Activated T-cell treated with anti-CD3 and anti-CD28 coated beads, Interleukin-2, amount 50 U/mL, for 24 hours (primary cell): ENCODE results near the gene ATP1A3.

ENCODE experiments used
- DNase-seq: peaks from one replicate; pipeline ENCODE4 v3.0.0-alpha.2; 2020
- H3K27ac Mint-ChIP-seq: 2 replicates; pipeline ENCODE4 v1.8.0; 2020; ENCODE audit warnings: mild to moderate bottlenecking, mixed read lengths
- H3K27me3 Mint-ChIP-seq: 2 replicates; pipeline ENCODE4 v1.8.0; 2020; ENCODE audit warnings: mixed read lengths
- H3K36me3 Mint-ChIP-seq: 2 replicates; pipeline ENCODE4 v1.8.0; 2020; ENCODE audit warnings: low read depth, mixed read lengths
- H3K4me1 Mint-ChIP-seq: 2 replicates; pipeline ENCODE4 v1.8.0; 2020; ENCODE audit warnings: low read depth, mixed read lengths
- H3K4me3 Mint-ChIP-seq: 2 replicates; pipeline ENCODE4 v1.8.0; 2020; ENCODE audit warnings: mild to moderate bottlenecking, moderate library complexity, mixed read lengths
- H3K9me3 Mint-ChIP-seq: 2 replicates; pipeline ENCODE4 v1.8.0; 2020; ENCODE audit warnings: mixed read lengths

ATP1A3 gene

GRCh38 chr19:41926763-41927496 is 67.1 kb downstream of the ATP1A3 start:
- no peaks in the 10 kb centered on the region for H3K36me3 Mint-ChIP-seq
- no peaks in the 10 kb centered on the region for H3K9me3 Mint-ChIP-seq
- no peak overlapping the region for H3K4me3 Mint-ChIP-seq
- H3K27ac Mint-ChIP-seq = no peak overlapping the region
- H3K4me1 Mint-ChIP-seq = peaks cover 33% of the 10 kb centered on the region
- H3K27me3 Mint-ChIP-seq = peaks cover 8% of the 10 kb centered on the region
- DNase-seq = no peak

GRCh38 chr19:41926028-41926762 is 67.8 kb downstream of the ATP1A3 start:
- no peaks in the 10 kb centered on the region for H3K9me3 Mint-ChIP-seq
- H3K4me3 Mint-ChIP-seq = no peak overlapping the region
- peaks cover 36% of the 10 kb centered on the region for H3K4me1 Mint-ChIP-seq
- H3K36me3 Mint-ChIP-seq = no peaks in the 10 kb centered on the region
- peaks cover 12% of the 10 kb centered on the region for H3K27me3 Mint-ChIP-seq
- no peak for DNase-seq
- H3K27ac Mint-ChIP-seq = no peak overlapping the region

DNA sequence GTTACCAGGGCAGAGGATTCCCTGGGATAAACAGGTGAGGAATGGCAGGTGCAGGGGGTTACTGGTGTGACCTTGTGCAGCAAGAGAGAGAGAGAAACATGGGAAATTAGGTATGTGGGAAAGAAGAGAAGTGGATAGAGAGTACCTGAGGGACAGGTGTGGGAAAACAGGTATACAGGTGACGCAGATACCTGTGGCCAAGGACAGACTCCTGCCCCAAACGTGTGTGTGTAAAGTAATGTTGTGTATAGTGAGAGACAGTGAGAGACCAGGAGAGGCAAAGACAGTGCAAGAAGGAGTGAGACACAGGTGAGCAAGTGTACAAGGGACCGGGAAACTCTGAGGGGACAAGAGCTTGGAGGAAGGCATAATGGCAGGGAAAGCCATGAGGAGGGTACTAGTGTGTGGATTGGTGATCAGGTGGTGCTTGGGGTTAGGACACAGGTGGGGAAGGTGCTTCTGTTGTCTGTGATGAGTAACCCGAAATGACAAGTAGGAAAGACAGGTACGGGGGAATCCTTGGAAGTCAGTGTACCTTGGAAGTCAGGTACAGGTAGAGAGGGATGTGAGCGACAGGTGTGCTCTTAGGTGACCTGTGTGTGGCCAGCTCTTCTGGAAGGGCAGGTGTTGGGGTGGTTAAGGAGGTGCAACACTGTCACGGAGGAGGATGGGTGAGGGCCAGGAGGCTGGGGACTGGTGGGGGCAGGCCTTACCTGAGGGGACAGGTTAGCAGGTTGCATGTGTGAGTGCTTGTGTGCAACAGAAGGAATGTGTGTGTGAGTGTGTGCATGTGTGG is 68.6 kb downstream of the ATP1A3 start:
- H3K4me1 Mint-ChIP-seq = peaks cover 33% of the 10 kb centered on the region
- H3K36me3 Mint-ChIP-seq = no peaks in the 10 kb centered on the region
- H3K27ac Mint-ChIP-seq = no peak overlapping the region
- H3K27me3 Mint-ChIP-seq = peaks cover 12% of the 10 kb centered on the region
- H3K9me3 Mint-ChIP-seq = no peaks in the 10 kb centered on the region
- no peak for DNase-seq
- H3K4me3 Mint-ChIP-seq = no peak overlapping the region

DNA sequence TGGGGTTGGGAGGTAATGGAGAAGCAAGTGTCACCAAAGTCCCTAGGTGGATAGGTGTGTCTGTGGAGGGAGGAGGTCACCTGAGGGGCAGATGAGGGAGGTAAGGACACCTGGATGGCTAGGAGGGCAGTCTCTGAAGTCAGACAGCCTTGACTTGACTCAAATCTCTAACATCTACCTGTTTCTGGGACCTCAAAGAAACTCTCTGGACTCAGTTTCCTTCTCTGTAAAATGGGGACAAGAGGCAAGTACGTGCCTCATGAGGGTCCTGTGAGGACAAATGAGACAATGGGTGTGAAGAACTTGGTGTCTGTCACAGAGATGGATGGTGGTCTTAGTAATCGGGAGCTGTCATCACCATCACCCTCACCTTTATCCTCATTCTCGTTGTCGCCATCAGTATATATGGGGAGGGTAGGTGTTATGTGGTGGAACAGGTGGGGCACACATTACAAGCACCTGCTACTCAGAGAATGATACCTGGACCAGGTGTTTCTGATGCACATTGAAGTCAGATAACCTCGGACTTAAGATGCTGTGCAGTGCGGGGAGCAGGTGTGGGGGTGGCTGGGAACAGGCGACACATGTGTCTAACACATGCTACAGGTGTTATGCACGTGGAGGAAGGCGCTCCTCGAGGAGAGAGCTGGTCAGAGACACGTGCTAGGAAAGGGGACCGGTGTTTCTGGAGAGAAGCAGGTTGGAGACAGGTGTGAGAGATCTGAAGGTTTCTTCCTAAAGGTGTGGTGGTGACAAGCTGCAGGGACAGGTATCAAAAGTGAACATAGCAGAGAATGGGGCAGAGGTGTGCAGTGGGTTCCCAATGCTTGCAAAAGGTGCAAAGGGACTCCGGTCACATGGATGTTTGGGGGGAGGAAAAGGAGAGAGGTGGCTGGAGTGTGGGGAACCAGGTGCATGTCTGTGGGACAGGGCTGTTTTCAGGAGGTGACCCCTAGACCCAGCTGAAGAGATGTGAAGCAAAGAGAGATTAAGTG is 69.6 kb downstream of the ATP1A3 start:
- no peak overlapping the region for H3K4me3 Mint-ChIP-seq

GRCh38 chr19:41923045-41923788 is 70.8 kb downstream of the ATP1A3 start:
- no peaks in the 10 kb centered on the region for H3K36me3 Mint-ChIP-seq
- peaks cover 9% of the 10 kb centered on the region for H3K27me3 Mint-ChIP-seq
- no peak for DNase-seq
- H3K9me3 Mint-ChIP-seq = no peaks in the 10 kb centered on the region
- H3K4me3 Mint-ChIP-seq = no peak overlapping the region
- H3K4me1 Mint-ChIP-seq = peaks cover 17% of the 10 kb centered on the region
- peak overlapping the region; percentile 31 for H3K27ac Mint-ChIP-seq

More for the DNA sequence above, 69.6 kb downstream of the ATP1A3 start:
- Mint-ChIP-seq H3K27me3 (peaks cover 9% of the 10 kb centered on the region), H3K27ac (no peak overlapping the region), H3K9me3 (no peaks in the 10 kb centered on the region), H3K36me3 (no peaks in the 10 kb centered on the region), H3K4me1 (peaks cover 24% of the 10 kb centered on the region)
- DNase-seq = no peak

DNA sequence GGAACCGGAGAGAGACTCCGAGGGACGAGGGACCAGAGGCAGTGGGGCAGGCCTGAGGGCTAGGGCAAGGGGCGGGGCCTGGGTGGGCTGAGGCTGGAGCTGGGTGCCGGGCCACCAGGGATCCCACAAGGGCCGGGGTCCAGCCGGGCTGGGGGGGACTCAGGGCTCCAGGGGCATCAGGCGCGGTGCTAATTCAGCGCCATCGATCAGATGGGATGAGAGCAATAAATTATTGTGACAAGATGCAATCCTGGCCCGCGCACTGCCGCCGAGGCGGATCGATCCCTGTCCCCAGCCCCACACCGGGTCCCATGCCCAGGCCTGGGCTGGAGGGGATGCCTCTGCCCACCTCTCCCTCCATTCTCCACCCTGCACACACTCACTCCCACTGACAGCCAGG is 71.4 kb downstream of the ATP1A3 start:
- H3K4me3 Mint-ChIP-seq = no peak overlapping the region
- H3K27me3 Mint-ChIP-seq = peaks cover 9% of the 10 kb centered on the region
- no peaks in the 10 kb centered on the region for H3K36me3 Mint-ChIP-seq
- no peak for DNase-seq
- H3K4me1 Mint-ChIP-seq = peaks cover 15% of the 10 kb centered on the region
- H3K9me3 Mint-ChIP-seq = no peaks in the 10 kb centered on the region
- no peak overlapping the region for H3K27ac Mint-ChIP-seq

DNA sequence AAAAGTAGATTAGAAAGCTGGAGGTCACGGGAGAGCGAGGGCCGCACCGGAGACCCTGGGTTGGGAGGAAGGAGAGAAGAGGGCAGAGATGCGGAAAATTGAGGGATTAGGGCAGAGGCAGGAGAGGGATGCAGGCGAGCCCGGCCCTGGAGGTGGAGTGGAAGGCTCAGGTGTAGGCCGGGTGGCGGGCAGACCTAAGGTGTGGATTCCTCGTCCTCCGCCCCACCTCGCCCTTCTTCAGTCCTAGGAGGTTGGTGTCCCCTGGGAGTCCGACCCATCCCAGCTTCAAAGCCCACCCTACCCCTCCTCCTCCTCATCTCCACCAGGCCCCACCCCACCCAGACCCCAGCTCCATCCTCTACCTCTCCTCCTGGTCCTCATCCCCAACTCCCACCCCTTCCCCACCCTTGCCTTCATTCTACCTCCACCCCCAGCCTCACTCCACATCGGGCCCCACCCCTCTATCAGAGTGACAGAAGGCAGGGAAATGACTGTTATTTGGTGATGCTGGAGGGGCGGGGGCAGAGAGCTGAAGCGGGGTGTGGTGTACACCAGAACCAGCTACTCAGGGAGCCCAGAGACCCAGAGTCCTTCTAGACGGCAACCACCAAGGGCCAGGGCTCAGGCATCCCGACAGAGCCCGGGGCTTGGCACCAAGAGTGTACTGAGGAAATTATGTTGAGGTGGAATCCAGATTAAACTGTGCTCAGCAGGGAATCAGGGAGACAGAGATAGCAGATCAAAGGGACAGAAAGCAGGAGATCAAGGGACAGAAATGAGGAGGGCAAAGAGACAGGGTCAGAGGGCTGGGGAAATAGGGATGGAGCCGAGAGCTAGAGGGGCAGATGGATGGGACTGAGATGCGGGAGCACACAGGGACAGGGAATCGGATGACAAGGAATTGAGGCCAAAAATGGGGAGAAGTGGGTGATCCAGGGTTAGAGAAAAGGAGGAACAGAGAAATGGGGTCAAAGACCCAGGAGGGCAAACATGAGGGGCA is 72.2 kb downstream of the ATP1A3 start:
- Mint-ChIP-seq H3K4me1 (peaks cover 15% of the 10 kb centered on the region), H3K27ac (no peak overlapping the region), H3K36me3 (no peaks in the 10 kb centered on the region), H3K27me3 (peaks cover 9% of the 10 kb centered on the region), H3K4me3 (no peak overlapping the region), H3K9me3 (no peaks in the 10 kb centered on the region)
- no peak for DNase-seq

GRCh38 chr19:41920882-41921576 is 73.0 kb downstream of the ATP1A3 start:
- no peak overlapping the region for H3K4me3 Mint-ChIP-seq
- no peak overlapping the region for H3K27ac Mint-ChIP-seq
- peaks cover 15% of the 10 kb centered on the region for H3K4me1 Mint-ChIP-seq
- no peak for DNase-seq
- no peaks in the 10 kb centered on the region for H3K9me3 Mint-ChIP-seq
- peaks cover 9% of the 10 kb centered on the region for H3K27me3 Mint-ChIP-seq
- no peaks in the 10 kb centered on the region for H3K36me3 Mint-ChIP-seq

- Mint-ChIP-seq H3K4me3 (no peak overlapping the region), H3K27me3 (peaks cover 9% of the 10 kb centered on the region), H3K27ac (no peak overlapping the region), H3K36me3 (no peaks in the 10 kb centered on the region), H3K4me1 (peaks cover 15% of the 10 kb centered on the region), H3K9me3 (no peaks in the 10 kb centered on the region)
- DNase-seq = no peak
Observed at GRCh38 chr19:41919948-41920712, 73.9 kb downstream of the ATP1A3 start.

- Mint-ChIP-seq H3K4me3 (no peak overlapping the region), H3K27me3 (peaks cover 16% of the 10 kb centered on the region), H3K4me1 (peaks cover 22% of the 10 kb centered on the region), H3K27ac (no peak overlapping the region), H3K9me3 (no peaks in the 10 kb centered on the region), H3K36me3 (no peaks in the 10 kb centered on the region)
- DNase-seq = no peak
Observed at GRCh38 chr19:41918653-41919244, 75.3 kb downstream of the ATP1A3 start.

- Mint-ChIP-seq H3K27ac (no peak overlapping the region), H3K36me3 (no peaks in the 10 kb centered on the region)
- DNase-seq = no peak
Observed at GRCh38 chr19:41918095-41918494, 75.9 kb downstream of the ATP1A3 start.

More at GRCh38 chr19:41918095-41918494, 75.9 kb downstream of the ATP1A3 start:
- peaks cover 20% of the 10 kb centered on the region for H3K27me3 Mint-ChIP-seq
- no peak overlapping the region for H3K4me3 Mint-ChIP-seq
- H3K9me3 Mint-ChIP-seq = no peaks in the 10 kb centered on the region
- peaks cover 22% of the 10 kb centered on the region for H3K4me1 Mint-ChIP-seq
